ENCODE data around the gene FAM184B. TPM values are rescaled to one million over a fixed set of nuclear protein-coding genes. Genes with fewer than 3 reads are reported as not detected.

The FAM184B gene
- total and polyA plus RNA-seq, 2 experiments from 2014 or later, result 0.11 to 0.49 TPM

- DNase-seq (ENCODE audit: low spot score) (no peak), ATAC-seq (no peak)
- TF ChIP-seq NANOG (IDR thresholded peaks at IDR 0.05; ENCODE audit: borderline replicate concordance) (no peak), EZH2 (IDR thresholded peaks at IDR 0.05; ENCODE audit: low read depth, unreplicated experiment) (no peak), ETS1 (IDR thresholded peaks at IDR 0.05) (no peak), ZNF331 (CRISPR knock-in tag; IDR thresholded peaks at IDR 0.05; ENCODE audit: low read depth) (no peak), CTCF (conservative IDR thresholded peaks at IDR 0.05; ENCODE audit: low read depth in 2 of 2) (no peak), POLR2AphosphoS5 (IDR thresholded peaks at IDR 0.05; ENCODE audit: low read depth) (no peak), ZNF114 (CRISPR knock-in tag; IDR thresholded peaks at IDR 0.05) (no peak), REST (IDR thresholded peaks at IDR 0.05; ENCODE audit: unreplicated experiment) (no peak)
- H3K4me2 ChIP-seq, result no peak overlapping the region
- no peak overlapping the region for H2AFZ ChIP-seq
- Mint-ChIP-seq H3K4me1 (no peaks in the 10 kb centered on the region; the same call in 1 of the 3 replicates), H3K27ac (no peak overlapping the region), H3K27me3 (ENCODE audit: insufficient read depth, low read depth, poor library complexity) (peaks cover 4% of the 10 kb centered on the region), H3K9me3 (no peaks in the 10 kb centered on the region), H3K4me3 (no peak overlapping the region), H3K36me3 (ENCODE audit: low read depth) (no peaks in the 10 kb centered on the region)
- H4K20me1 ChIP-seq (replicated peaks; ENCODE audit: insufficient read depth), result no peaks in the 10 kb centered on the region
- H3K9me2 ChIP-seq (ENCODE audit: insufficient read depth), result no peaks in the 10 kb centered on the region
- H3K4me3 ChIP-seq, result no peak overlapping the region
- H3K4me1 ChIP-seq (ENCODE audit: insufficient read depth), result no peaks in the 10 kb centered on the region
- no peaks in the 10 kb centered on the region for H3K79me2 ChIP-seq (replicated peaks; ENCODE audit: insufficient read depth)
- no peaks in the 10 kb centered on the region for H3F3A ChIP-seq (replicated peaks; ENCODE audit: low read depth)
- no peak overlapping the region for H3K27ac ChIP-seq (ENCODE audit: low read depth)
- H3K36me3 ChIP-seq (ENCODE audit: insufficient read depth), result no peaks in the 10 kb centered on the region
- no peaks in the 10 kb centered on the region for H3K27me3 ChIP-seq (ENCODE audit: insufficient read depth)
Observed at GRCh38 chr4:17690135-17690534, 91.3 kb downstream of the FAM184B start.

GRCh38 chr4:17688011-17688441 lies 93.4 kb downstream of the FAM184B start:
- no peak overlapping the region for H3K4me2 ChIP-seq
- Mint-ChIP-seq H3K4me3 (no peak overlapping the region), H3K36me3 (ENCODE audit: low read depth) (no peaks in the 10 kb centered on the region), H3K4me1 (no peaks in the 10 kb centered on the region; the same call in 1 of the 3 replicates), H3K27ac (no peak overlapping the region), H3K9me3 (no peaks in the 10 kb centered on the region; the same call in 2 of the 3 replicates), H3K27me3 (ENCODE audit: insufficient read depth, low read depth, poor library complexity) (peaks cover 4% of the 10 kb centered on the region)
- H3K4me3 ChIP-seq, result no peak overlapping the region
- no peak for DNase-seq (ENCODE audit: low spot score)
- H3K9me2 ChIP-seq (ENCODE audit: insufficient read depth), result no peaks in the 10 kb centered on the region
- H2AFZ ChIP-seq, result peak overlapping the region; percentile 59
- H3K27ac ChIP-seq (ENCODE audit: low read depth), result no peak overlapping the region
- no peaks in the 10 kb centered on the region for H4K20me1 ChIP-seq (replicated peaks; ENCODE audit: insufficient read depth)
- no peak; the same call in 1 of the 3 replicates for ATAC-seq
- H3K27me3 ChIP-seq (ENCODE audit: insufficient read depth), result no peaks in the 10 kb centered on the region
- H3K79me2 ChIP-seq (replicated peaks; ENCODE audit: insufficient read depth), result no peaks in the 10 kb centered on the region
- H3K4me1 ChIP-seq (ENCODE audit: insufficient read depth), result no peaks in the 10 kb centered on the region
- H3F3A ChIP-seq (replicated peaks; ENCODE audit: low read depth), result no peaks in the 10 kb centered on the region
- no peaks in the 10 kb centered on the region for H3K36me3 ChIP-seq (ENCODE audit: insufficient read depth)
- TF ChIP-seq STAT1 (IDR thresholded peaks at IDR 0.05; ENCODE audit: unreplicated experiment), result no peak
- no peak for TF ChIP-seq EZH2 (IDR thresholded peaks at IDR 0.05; ENCODE audit: low read depth, unreplicated experiment)
- no peak for TF ChIP-seq ZNF114 (CRISPR knock-in tag; IDR thresholded peaks at IDR 0.05)
- no peak for TF ChIP-seq ZNF331 (CRISPR knock-in tag; IDR thresholded peaks at IDR 0.05; ENCODE audit: low read depth)
- TF ChIP-seq JUNB (IDR thresholded peaks at IDR 0.05; ENCODE audit: unreplicated experiment), result no peak
- no peak for TF ChIP-seq CTCF (conservative IDR thresholded peaks at IDR 0.05; ENCODE audit: low read depth in 2 of 2)

Measured in GM23338 (cell line).